GM19043 (cell line): ENCODE results near the gene CDH13.

Experiments
- ATAC-seq: cut with Tn5 transposase; IDR thresholded peaks from one replicate; pipeline ENCODE4 v1.9.1; 2021; ENCODE audit warnings: low read depth; ENCODE audit not compliant: unreplicated experiment

Gene CDH13

DNA sequence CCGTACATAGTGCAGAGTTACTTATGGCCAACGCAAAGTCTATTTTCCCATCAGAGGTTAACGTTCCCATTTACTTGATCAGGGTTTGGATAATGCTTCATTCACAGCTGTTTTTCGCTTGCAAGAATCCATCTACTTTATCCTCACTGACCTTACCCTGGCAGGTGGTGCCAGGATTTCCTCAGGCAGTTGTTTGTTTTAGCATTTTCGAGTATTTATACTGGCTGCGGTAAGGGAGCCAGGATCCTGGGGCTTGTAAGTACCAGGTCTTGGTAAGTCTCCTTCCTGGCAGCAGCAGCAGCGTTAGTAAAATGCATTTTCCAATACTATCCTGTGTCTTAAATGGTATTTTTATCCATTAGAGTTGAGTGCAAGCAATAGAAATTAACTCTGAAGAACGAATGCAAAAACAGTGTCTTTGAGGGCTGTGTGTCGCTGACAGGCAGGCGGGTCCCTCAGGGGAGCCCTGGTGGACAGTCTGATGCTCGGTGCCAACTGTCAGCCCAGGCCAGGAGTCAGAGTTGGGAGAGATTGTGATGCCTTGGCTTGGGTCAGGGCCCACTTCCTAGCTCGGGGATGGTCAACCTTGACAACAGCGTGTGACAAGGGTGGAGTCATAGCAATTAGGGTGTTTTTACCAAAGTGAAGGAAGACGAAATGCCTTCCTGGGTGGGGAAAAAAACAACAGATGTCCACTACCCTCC lies 1088.6 kb downstream of the CDH13 start:
- no peak for ATAC-seq

GRCh38 chr16:83717308-83717707 lies 1090.5 kb downstream of the CDH13 start:
- ATAC-seq, result no peak

DNA sequence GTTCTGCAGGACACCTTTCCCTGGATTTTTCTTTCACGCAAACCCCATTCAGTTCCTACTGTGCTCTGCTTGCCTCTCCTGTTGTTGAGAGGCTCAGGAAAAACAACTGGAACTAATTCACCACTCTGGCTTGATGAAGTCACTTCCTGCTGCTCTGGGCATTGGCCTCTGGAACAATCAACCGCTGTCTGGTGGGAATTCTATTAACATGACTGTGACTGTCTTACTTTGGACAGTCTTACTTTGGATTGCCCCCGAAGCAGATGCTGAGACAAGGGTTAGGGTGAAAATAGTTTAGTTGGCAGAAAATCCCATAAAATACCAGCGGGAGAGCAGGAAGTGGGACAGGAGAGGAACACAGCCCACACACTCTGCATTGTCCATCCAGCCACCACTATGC lies 1091.0 kb downstream of the CDH13 start:
- ATAC-seq, result no peak

GRCh38 chr16:83720213-83720612 lies 1093.4 kb downstream of the CDH13 start:
- no peak for ATAC-seq

DNA sequence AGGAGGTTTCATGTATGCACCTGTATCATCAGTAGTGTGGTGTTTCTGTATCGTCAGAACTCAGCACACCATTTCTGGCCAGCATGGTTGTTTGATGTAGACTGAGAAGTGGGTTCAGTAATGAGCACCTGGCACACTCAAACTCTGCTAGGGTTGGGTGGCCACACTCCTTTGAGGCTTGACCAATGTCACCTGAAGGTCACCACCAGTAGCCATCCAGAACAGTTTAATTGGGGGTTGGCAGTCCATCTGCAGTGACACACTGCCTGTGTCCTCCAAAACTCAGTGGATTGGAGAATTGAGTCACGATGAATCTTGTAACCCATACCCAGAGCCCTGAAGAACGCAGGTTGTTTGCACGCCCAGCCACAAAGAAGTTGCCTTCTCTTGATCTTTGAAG lies 1094.2 kb downstream of the CDH13 start:
- no peak for ATAC-seq

DNA sequence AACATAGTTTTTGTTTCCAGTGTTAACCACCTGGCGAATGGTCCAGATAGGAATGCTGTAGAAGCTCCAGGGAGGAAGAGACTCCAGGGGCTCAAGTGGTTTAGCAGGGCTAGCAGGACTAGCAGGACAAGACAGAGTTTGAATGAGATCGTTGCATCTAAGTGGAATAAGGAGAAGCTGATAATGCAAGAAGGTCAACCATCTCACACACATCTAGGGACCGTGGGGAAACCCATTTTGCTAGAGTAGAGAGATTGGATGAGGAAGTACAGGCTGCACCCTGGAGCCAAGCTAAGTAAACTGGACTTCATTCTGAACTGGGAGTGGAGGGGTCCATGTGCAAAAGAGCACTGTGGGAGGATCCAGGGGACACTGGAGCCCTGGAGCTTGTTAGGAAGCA lies 1094.9 kb downstream of the CDH13 start:
- no peak for ATAC-seq

- no peak for ATAC-seq
Observed at GRCh38 chr16:83722456-83723183, 1095.9 kb downstream of the CDH13 start.

DNA sequence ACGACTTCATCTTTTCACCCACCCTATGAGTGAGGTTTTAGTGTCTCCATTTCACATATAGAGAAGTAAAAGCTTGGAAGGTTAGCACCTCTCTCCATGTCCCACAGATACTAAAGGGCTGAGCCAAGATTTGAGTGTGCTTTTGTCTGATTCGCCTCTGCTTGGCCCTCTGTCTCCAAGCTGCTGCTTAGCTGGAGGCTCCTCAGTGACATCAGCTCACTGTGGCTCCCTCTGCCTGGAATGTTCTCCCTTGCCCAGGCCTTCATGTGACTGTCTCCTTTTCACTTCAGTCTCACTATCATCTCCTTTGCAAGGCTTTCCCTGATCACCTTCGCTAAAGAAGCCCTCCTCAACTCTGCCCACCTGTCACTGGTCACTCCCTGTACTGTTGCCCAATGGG lies 1096.5 kb downstream of the CDH13 start:
- no peak for ATAC-seq

DNA sequence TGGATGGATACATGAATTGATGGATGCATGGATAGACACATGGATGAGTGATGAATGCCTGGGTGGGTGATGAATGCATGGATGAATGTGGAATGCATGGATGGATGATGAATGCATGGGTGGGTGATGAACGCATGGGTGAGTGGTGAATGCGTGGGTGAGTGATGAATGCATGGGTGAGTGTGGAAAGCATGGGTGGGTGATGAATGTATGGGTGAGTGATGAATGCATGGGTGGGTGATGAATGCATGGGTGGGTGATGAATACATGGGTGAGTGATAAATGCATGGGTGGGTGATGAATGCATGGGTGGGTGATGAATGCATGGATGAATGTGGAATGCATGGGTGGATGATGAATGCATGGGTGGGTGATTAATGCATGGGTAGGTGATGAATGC lies 1097.1 kb downstream of the CDH13 start:
- ATAC-seq, result no peak

DNA sequence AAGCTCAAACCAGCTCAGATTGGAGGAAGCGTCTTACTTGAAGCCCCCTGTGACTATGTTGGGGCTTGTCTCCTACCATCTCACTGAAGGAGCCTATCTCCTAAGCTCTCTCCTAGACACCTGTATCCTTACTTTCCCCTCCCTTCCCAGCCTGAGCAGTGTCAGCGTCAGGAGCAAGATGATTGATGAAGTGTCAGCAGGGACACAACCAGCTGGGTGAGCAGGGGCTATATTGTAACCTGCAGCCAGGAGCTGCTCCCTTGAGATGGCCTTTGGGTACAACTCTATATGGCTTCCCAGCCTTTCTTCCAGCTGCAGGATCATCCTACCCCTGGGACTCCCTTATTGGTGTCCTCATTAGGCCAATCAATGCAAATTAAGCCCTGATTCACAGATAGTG lies 1097.8 kb downstream of the CDH13 start:
- no peak for ATAC-seq

DNA sequence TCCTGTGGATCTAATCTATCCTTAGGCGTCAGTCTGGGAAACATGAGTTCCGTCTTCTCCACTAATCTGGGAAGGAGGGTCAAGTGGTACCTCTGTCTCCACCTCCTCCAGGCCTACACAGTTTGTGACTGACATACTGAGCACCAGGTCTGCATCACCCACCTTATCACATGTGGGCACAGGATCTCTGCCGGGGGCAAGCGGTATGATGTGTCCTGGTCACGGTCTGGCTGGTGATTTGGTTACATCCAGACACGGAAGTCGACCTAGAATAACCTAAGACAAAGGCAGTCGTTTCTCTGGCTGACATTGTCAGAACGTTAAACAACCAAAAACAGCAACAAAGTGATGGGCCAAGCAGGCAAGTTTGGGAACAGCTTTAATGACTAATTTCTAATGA lies 1098.5 kb downstream of the CDH13 start:
- ATAC-seq, result no peak

DNA sequence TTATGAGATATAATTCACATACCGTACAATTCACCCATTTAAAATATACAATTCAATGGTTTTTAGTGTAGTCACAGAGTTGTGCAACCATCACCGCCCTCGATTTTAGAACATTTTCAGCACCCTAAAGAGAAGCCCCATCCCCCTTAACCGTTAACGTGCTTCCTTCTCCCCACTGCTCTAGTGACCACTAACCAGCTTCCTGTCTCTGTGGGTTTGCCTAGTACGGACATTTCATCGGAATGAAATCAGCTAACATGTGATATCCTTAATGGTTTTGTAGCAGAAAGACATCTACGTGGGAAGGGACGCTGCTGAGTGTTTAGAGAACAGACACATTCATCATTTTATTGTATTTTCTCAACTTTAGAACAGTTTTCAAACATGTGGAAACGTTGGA lies 1100.2 kb downstream of the CDH13 start:
- no peak for ATAC-seq

- no peak for ATAC-seq
Observed at GRCh38 chr16:83727751-83728352, 1101.1 kb downstream of the CDH13 start.

- ATAC-seq, result no peak
Observed at GRCh38 chr16:83728492-83728891, 1101.7 kb downstream of the CDH13 start.

DNA sequence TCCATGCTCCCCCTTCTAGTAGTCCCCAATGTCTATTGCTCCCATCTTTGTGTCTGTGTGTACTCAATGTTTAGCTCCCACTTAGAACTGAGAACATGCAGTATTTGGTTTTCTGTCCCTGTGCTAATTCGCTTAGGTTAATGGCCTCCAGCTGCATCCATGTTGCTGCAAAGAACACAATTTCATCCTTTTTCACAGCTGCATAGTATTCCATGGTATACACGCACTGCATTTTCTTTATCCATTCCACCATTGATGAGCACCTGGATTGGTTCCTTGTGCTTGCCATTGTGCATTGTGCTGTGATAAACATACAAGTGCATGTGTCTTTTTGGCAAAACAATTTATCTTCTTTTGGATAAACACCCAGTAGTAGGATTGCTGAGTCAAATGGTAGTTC lies 1104.0 kb downstream of the CDH13 start:
- no peak for ATAC-seq

- ATAC-seq, result no peak
Observed at GRCh38 chr16:83732536-83732935, 1105.8 kb downstream of the CDH13 start.

- no peak for ATAC-seq
Observed at GRCh38 chr16:83733301-83733700, 1106.5 kb downstream of the CDH13 start.

- no peak for ATAC-seq
Observed at GRCh38 chr16:83734136-83734535, 1107.4 kb downstream of the CDH13 start.

- ATAC-seq, result no peak
Observed at GRCh38 chr16:83737729-83738354, 1111.1 kb downstream of the CDH13 start.

DNA sequence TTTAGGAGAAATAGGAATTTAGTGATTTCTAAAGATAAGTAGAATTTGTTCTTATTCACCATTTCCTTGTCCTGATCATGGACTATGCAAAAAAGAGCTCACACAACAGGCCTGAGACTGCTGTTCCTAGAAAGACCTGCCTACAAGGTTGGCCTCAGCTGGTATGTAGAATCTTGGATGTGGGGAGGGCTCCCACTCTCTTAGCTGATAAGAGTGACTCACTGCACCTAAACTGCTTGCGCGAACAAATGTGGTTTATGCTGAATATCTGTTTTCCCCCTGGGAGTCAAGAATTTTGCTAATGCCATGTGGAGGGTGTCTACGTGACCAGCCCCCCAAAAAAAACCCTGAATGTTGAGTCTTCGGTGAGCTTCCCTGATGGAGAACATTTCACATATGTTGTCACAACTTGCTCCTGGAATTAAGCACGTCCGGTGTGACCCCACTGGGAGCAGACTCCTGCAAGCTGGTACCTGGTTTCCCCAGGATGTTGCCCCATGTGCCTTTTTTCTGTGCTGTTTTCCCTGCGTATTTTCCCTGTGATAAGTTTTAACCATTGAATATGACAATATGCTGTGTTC lies 1112.2 kb downstream of the CDH13 start:
- ATAC-seq, result no peak
